ENCODE measurements around the gene WNT5A.

- TF ChIP-seq, protein P1, sequence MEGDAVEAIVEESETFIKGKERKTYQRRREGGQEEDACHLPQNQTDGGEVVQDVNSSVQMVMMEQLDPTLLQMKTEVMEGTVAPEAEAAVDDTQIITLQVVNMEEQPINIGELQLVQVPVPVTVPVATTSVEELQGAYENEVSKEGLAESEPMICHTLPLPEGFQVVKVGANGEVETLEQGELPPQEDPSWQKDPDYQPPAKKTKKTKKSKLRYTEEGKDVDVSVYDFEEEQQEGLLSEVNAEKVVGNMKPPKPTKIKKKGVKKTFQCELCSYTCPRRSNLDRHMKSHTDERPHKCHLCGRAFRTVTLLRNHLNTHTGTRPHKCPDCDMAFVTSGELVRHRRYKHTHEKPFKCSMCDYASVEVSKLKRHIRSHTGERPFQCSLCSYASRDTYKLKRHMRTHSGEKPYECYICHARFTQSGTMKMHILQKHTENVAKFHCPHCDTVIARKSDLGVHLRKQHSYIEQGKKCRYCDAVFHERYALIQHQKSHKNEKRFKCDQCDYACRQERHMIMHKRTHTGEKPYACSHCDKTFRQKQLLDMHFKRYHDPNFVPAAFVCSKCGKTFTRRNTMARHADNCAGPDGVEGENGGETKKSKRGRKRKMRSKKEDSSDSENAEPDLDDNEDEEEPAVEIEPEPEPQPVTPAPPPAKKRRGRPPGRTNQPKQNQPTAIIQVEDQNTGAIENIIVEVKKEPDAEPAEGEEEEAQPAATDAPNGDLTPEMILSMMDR (tag by site-specific recombination; IDR thresholded peaks at IDR 0.05): no peak
- no peak for TF ChIP-seq KLF10 (tag by site-specific recombination; IDR thresholded peaks at IDR 0.05)
- TF ChIP-seq ZBTB48 (tag by site-specific recombination; IDR thresholded peaks at IDR 0.05): no peak
- TF ChIP-seq ZNF18 (tag by site-specific recombination; IDR thresholded peaks at IDR 0.05): no peak
These were observed 37.6 kb upstream of the WNT5A start for GRCh38 chr3:55524565-55525244.

All from HEK293 (cell line).